Fibroblast of skin of right quadriceps (primary cell): ENCODE measurements around the gene MSI2.

Experiments used
- DNase-seq: peaks from one replicate; pipeline ENCODE4 v3.0.0-alpha.2; 2013

The MSI2 gene

GRCh38 chr17:57467226-57467625, 210.9 kb downstream of the MSI2 start:
- DNase-seq = no peak

GRCh38 chr17:57467801-57468200, 211.5 kb downstream of the MSI2 start:
- no peak for DNase-seq

GRCh38 chr17:57468932-57469775, 212.8 kb downstream of the MSI2 start:
- DNase-seq = no peak

GRCh38 chr17:57470906-57471305, 214.6 kb downstream of the MSI2 start:
- DNase-seq = no peak

GRCh38 chr17:57471868-57472368, 215.6 kb downstream of the MSI2 start:
- DNase-seq = no peak

GRCh38 chr17:57475796-57476195, 219.5 kb downstream of the MSI2 start:
- no peak for DNase-seq

GRCh38 chr17:57477522-57478362, 221.4 kb downstream of the MSI2 start:
- no peak for DNase-seq

GRCh38 chr17:57478478-57479250, 222.3 kb downstream of the MSI2 start:
- no peak for DNase-seq

- DNase-seq = peak; percentile 69
These were observed 224.3 kb downstream of the MSI2 start for GRCh38 chr17:57480438-57481196.

GRCh38 chr17:57481910-57482391, 225.6 kb downstream of the MSI2 start:
- DNase-seq = peak; percentile 100

GRCh38 chr17:57482657-57483056, 226.3 kb downstream of the MSI2 start:
- DNase-seq = peak; percentile 56

GRCh38 chr17:57484081-57484666, 227.9 kb downstream of the MSI2 start:
- peak; percentile 87 for DNase-seq

- no peak for DNase-seq
These were observed 228.7 kb downstream of the MSI2 start for GRCh38 chr17:57484826-57485565.

GRCh38 chr17:57485566-57485865, 229.2 kb downstream of the MSI2 start:
- DNase-seq = peak; percentile 58

GRCh38 chr17:57485916-57486881, 229.9 kb downstream of the MSI2 start:
- no peak for DNase-seq

GRCh38 chr17:57486882-57487301, 230.6 kb downstream of the MSI2 start:
- no peak for DNase-seq

GRCh38 chr17:57487573-57487972, 231.2 kb downstream of the MSI2 start:
- DNase-seq = no peak

GRCh38 chr17:57488856-57489255, 232.5 kb downstream of the MSI2 start:
- DNase-seq = no peak

- DNase-seq = no peak
These were observed 233.0 kb downstream of the MSI2 start for GRCh38 chr17:57489321-57489720.
